Embryonic facial prominence (tissue), 1 donor: Measurements from ENCODE around the gene FHL5.
"Not testable (repeated sequence)": the region's sequence is repeated elsewhere in the genome, so short reads cannot be mapped to it uniquely, and the experiment has no call there.

Experiments used
- DNase-seq: peaks from one replicate; pipeline ENCODE4 v3.0.0-alpha.2; 2016; ENCODE audit errors: extremely low spot score

Gene FHL5, protein sequence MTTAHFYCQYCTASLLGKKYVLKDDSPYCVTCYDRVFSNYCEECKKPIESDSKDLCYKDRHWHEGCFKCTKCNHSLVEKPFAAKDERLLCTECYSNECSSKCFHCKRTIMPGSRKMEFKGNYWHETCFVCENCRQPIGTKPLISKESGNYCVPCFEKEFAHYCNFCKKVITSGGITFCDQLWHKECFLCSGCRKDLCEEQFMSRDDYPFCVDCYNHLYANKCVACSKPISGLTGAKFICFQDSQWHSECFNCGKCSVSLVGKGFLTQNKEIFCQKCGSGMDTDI

DNA sequence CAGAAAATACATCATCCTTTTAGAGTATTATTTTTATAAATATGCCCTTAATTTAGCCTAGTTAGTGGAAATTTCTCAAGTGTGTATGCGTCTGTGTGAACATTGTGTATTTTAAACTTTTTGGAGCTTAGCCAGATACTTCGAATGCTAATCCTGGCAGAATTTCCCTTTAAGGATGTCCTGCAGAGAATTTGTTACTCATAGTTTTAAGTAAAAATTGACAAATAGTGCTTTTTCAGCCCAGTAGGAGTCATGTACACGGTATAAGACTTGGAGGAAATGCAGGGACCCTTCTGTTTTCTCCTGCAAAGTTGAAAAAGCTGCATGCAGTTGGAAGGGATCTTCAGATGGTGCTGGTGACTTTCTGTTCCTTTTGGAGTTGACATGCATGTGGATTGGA lies at the start of gene FHL5:
Gene FHL5 (plus strand): TSS at position 243 of the 400 bp plus-strand sequence. CDS start 40,486 bp downstream, outside the sequence.
- no peak for DNase-seq

DNA sequence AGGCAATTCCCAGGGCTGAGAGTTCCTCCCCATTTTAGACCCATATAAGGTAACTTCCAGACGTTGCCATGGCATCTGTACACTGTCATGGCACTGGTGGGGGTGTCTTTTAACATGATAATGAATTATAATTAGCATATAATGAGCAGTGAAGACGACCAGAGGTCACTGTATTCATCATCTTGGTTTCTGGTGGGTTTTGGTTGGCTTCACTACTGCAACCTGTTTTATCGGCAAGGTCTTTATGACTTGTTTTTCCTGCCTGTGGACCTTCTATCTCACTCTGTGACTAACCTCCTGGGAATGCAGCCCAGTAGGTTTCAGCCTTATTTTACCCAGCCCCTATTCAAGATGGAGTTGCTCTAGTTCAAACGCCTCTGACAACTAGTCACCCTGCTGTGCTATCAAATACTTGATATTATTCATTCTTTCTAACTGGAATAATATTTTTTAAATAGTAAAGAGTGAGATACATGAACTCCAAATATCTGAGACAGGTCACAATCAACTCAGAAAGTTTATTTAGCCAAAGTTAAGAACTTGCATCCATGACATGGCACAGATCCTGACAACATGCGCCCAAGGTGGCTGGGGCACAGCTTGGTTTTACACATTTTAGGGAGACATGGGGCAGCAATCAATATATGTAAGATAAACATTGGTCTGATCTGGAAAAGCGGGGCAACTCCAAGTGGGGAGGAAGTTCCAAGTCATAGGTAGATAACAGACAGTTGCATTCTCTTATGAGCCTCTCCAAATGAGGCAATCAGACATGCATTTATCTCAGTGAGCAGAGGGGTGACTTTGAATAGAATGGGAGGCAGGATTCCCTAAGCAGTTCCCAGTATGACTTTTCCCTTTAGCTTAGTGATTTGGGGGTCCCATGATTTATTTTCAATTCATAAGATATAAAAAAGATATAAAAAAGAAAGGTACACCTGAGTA lies 42.5 kb upstream of the FHL5 start:
- DNase-seq, result no peak

DNA sequence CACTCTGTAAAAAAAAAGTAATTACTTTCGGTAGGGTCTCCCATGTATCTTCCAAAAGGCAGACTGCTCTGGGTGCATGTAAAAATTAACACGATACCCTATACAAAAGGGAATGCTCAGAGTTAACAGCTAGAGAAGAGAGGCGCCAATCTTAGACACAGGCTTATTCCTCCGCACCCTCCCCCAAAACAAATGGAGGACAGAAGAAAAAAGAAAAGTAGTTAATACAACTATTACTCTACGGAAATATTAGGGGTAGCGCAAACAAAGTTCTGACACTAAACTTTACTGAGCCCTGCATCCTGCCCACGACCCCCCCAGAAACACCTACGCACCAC lies 41.7 kb upstream of the FHL5 start:
- no peak for DNase-seq

DNA sequence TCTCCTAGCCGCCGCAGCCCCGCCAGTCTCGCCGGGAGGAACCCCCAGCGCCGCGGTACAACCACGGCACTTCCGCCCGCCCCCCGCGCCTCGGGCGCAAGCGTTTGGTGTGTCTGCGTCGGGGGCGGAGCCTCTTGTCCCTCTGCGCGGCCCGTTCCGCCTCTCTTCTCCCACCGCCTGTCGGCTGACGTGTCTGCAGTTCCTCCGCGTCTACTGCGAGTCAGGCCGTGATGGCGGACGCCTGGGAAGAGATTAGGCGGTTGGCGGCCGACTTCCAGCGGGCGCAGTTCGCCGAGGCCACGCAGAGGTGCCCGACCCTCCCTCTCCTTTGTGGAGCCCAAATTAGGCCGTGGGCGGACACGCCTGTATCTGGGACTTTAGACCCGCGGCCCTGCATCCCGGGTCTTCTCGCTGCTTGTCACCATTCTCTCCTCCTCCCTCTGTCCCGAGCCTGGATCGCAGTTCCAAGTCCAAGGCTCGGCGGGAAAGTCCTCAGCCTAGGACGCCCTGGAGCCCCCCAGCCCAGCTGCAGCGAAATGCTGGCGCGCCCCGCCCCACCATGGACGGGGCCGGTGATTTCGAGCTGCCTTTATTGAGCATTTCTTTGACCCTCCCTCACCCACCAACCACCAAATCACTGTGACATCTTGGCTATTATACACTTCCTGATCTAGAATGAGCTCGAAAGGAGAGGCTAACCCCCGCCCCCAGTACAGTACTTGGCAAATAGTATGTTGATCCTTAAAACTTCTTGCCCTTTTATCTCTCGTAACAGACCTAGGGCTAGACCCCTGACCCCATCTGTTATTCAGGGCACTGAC lies 41.1 kb upstream of the FHL5 start, which contains the start of gene UFL1:
Gene UFL1 (plus strand): TSS at position 163 of the 821 bp plus-strand sequence. CDS start 68 bp downstream, at position 231.
- DNase-seq, result peak; percentile 92

DNA sequence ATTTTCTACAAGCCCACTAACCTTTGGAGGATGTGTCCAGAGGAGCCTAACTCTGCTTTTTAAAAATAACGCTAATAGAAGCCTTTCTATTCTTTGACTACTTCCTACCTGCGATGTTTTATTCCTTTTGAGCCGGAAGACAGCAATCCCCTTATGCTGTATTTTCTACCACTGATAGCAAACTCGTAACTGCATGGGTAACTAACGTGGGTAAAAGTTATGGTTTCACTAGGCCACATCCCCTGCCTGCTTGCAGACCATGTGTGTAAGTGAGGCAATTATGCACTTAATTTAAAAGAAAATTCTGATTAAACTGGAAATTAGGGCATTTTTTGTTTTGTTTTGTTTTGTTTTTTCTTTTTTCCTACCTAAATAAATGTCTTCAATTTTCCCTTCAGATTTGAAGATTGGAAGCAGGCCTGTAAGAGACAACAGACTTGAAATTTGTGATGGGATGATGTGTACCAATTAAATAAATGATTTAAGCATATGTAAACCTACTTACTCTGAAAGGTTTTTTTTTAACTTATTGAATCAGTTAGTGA lies 40.4 kb upstream of the FHL5 start:
- no peak for DNase-seq

DNA sequence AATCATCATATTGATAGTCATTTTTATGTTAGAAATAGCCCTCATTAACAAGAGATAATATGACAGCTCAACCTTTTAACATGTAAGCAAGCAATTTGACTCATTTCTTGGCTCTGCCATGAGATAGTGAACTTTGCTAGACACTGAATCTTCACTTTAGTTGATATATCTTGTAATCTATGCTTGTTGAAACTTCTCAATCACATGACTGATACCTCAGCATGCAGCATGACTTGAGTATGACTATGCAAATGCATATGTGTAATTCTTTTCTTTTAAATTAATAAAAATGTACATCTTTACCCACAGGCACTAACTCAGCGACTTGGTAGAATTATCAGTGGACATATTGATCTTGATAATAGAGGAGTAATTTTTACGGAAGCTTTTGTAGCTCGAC lies 34.7 kb upstream of the FHL5 start:
- DNase-seq, result no peak

DNA sequence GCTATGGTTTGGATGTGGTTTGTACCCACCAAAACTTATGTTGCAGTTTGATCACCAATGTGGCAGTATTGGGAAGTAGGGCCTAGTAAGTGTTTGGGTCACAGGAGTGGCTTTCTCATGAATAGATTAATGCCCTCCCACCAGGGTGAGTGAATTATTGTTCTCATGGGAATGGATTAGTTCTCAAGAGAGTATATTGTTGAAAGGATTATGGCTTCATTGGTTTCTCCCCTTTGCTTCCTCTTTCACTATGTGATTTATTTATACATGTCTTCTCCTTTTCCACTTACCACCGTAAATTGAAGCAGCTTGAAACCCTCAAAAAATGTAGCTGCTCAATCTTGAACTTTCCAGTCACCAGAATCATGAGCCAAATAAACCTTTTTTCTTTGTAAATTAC lies 30.5 kb upstream of the FHL5 start:
- DNase-seq, result no peak

DNA sequence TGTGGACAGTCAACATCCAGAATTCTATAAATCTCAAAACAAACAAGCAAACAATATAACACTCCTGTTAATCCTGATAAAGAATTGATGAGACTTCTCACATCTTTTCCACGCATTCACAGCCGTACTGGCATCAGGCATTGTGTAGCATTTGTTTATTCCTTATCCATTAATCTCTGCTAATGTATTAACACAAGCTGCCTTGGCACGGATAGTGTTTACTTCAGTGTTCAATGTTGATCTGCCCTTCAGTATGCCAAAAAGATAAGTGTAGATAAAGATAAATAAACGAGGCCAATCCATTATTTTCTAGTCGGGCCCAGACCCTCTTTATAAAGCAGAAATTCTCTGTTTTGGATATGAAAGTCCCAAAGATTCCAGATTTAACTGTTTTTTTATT lies 25.2 kb upstream of the FHL5 start:
- no peak for DNase-seq

DNA sequence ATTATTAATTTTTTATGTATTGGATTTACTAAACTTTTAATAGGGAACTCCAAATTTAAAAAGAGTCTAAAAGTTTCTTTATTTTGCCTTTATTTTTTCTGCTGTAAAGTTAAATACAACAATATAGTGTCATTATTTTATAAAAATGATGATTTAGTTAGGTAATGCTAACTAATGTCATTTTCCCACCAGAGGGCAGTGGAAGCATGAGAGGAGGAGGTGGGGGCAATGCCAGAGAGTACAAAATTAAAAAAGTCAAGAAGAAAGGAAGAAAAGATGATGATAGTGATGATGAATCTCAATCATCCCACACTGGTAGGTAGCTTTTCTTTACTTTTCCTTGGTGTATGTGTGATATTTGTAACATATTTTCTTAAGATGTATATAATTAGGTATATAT lies 20.2 kb upstream of the FHL5 start:
- DNase-seq, result no peak

DNA sequence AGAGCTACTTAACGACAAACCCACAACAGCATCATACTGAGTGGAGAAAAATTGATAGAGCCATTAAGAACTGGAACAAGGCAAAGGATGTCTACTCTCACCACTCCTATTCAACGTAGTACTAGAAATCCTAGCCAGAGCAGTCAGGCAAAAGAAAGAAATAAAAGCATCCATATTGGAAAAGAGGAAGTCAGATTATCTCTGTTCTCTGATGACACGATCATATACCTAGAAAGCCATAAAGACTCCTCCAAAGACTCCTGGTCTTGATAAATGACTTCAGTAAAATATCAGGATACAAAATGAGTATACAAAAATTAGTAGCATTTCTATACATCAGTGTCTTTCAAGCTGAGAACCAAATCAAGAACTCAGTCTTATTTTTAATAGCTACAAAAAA lies 17.0 kb upstream of the FHL5 start:
- DNase-seq, result no peak

DNA sequence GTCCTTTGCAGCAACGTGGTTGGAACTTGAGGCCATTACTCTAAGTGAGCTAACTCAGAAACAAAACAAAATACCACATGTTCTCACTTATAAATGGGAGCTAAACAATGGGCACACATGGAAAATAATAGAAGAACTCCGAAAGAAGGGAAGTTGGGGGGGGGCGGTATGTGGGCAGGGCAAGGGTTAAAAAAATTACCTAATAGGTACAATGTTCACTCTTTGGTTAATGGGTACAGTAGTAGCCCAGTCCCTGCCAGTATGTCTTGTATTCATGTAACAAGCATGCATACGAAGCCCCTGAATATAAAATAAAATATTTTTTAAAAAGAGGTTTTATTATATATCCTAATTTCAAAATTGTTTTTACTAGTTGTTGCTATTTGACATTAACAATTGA lies 15.3 kb upstream of the FHL5 start:
- DNase-seq, result no peak

DNA sequence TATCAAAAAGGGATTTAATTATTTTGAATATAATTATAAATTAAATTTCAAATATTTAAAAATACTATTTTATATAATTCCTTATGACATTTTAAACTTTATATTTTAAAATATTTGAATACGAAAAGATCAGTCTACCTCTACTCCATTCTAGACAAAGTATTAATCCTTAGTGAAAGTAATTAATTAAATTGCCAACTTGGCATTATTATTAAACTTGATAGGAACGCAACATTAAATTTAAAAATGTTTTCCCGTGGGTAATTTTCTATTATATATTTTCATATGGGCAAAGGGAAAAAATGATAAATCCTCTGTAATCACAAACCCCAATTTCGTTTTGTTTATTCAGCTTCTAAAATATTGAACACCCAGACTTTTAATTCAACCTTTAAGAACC lies 8.4 kb upstream of the FHL5 start:
- DNase-seq, result no peak

DNA sequence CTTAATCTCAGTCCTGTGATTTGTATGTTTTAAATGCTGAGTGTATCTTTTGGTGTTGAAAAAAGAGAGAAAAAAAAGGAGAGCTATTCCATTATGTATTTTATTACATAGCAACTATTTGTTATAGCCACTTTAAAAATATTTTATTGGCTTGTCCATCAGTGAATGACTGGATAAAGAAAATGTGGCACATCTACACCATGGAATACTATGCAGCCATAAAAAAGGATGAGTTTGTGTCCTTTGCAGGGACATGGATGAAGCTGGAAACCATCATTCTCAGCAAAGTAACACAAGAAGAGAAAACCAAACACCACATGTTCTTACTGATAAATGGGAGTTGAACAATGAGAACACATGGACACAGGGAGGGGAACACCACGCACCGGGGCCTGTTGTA lies 3.2 kb upstream of the FHL5 start:
- not testable (repeated sequence) for DNase-seq

DNA sequence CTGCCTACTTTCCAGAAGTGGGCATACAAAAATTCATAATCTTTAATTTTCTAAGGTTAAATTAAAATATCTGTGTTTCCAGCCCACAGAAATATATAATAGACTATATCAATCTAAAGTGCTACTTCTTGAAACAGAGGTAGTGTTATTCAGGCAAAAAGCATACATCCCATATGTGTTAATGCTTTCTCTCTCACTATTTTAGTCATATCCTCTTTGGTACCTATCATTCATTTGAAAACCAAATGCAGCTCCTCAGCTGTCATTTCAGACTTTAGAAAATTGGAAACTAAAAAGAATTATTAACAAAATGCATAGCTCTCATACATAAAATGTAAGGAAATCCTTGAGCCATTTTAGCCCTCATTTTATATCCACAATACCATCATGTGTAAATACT lies 925 bp downstream of the FHL5 start:
- no peak for DNase-seq

DNA sequence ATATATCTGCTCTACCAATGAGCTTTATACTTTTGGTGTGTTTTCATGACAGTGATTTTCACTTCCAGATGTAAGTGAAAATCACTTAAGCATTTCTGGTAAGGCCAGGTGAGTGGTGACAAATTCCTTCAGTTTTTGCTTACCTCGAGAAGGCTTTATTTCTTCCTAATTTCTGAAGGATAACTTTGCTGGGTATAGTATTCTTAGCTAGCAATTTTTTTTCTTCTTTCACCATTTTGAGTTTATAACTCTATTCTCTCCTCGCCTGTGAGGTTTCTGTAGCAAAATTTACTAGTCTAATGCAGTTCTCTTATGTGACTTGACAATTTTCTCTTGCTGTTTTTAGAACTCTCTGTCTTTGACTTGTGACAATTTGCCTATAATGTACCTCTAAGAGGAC lies 7.1 kb downstream of the FHL5 start:
- no peak for DNase-seq

DNA sequence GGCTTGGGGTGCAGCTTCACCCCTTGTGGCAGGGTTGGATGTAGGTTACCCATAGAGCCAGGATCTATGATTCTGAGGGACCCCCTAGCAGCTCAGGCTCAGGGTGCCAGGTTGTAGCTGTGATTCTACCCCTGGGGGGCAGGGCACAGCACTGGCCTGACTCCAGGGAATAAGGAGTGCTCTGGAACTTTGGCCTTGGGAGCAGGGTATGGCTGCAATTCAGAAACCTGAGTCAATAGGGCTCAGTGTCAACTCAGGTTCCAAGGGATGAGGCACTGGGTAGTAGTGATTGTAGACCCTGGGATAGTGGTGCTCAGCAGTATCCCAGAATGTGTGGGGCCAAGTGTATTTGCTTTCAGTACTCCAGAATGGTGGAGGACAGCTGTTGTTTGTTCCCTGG lies 8.6 kb downstream of the FHL5 start:
- DNase-seq, result no peak

DNA sequence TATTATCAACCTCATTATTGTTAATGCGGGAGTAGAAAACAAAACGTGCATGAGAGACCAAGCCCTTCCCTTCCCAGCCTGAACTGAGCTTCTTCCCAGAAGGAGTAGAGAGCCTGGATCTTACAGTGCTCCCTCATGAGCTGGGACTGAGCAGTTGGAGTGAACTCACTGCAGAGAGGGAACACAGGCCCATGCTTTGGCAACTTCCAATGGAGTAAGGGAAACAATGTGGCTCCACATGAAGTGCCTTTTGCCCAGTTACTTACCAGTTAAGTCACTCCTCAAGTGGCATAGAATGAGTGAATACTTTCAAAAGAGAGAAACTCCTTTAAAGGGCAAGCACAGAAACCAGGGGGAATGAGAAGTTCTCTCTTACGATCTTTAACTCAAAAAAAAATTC lies 12.4 kb downstream of the FHL5 start:
- no peak for DNase-seq

DNA sequence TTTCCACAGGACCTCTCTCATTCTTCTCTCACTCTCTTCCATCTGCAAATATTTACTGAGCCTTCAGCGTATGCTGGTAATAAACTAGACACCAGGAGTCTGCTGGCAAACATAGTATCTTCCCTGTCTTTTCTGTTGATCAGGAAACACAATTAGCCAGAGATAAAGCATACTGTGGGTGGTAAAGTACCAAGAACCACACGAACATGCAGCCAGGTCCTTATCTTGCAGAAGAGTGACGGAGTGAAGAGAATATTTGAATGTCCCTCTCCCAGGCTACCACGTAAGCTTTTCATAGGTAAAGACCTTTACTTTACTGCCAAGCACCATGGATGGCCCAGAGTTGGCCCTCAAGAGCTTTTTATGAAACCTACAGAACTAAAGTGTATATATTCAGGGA lies 13.3 kb downstream of the FHL5 start:
- DNase-seq, result no peak

DNA sequence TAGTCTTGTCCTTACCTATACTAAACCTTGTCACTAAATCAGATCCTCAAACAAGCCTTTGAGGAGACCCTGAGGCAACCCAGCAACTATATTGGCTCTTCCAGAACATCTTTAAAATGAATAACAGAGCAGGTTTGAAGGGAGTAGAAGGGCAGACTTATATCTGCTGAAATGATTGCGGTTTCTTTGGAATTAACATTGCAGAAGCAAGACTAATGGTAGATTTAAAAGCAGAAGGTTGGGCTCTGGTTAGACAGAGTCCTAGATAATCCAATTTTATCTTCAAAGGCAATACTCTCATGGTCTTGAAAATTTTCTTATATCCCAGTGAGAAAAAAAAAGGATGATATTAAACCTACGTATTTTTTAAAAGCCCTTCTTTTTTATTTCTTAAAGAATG lies 19.1 kb downstream of the FHL5 start:
- DNase-seq, result no peak

DNA sequence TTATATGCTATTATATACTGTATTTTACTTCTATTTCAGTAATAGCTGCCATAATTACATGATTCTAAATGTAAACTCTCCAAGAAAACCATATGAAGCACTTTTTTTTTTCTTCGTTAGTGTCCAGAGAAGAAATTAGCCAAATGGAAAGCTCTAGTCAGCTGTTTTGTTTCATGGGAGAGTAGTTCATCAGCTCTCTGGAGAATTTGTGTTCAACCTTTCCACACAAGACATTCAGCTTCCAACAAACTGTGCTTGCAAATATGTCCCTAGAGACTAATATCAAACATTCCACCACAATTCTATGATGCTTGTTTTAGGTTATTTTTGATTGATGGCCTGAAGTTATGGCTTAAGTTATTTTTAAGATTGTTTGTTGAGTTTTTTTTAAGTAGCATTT lies 19.5 kb downstream of the FHL5 start:
- DNase-seq, result no peak

DNA sequence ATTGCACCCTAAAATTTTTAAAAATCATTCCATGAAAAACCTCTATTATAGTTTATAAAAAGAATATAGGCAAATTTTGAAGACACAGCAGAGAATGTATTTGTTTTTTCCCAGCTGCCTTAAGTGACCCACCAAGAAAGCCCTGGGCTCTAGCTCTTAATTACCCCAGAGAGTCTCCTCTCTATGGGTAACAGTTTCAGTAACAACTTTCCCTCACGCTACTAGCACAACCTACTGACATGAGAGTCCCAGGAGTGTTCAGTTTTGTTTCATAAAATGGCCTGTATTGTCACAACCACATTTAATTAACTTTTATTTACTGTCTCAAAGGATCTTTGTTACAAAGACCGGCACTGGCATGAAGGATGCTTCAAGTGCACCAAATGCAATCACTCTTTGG lies 41.5 kb downstream of the FHL5 start:
- no peak for DNase-seq

DNA sequence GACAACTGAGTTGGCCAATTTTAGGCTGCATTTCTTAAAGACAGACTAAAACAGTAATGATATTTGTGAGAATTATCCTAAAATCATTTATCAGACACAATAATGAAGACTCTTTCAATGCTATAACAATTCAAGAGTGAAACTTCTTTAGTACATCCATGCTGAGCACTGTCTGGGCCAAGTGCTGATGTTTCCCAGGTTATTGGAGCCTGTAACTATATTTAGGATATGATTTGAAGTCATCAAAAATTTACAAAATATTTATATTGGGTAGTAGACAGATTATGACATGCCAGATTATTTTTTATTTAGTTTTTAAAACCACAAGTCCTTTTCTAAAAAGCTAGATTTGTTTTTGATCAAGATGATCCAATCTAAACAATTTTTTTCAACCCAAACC lies 45.1 kb downstream of the FHL5 start:
- no peak for DNase-seq
